Measurements from ENCODE around the gene SWSAP1.

Gene SWSAP1

DNA sequence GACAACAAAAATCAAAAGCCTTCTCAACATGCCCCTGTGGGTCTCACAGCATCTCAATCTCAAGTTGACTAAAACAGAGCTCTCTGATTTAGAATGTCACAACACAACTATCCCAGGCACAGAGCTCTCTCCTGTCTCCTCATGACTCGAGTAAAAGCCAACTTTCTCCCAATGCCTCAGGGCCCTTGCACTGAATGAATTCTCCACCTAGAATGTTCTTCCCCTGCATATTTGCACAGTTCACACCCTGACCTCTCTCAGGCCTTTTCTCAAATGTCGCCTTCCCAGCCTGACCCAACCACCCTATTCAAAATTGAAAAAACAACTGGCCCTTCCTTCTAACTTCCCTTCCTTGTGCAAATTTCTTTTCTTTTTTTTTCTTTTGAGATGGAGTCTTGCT, 3.7 kb upstream of the SWSAP1 start:
- in situ Hi-C loops (cut with MboI; ENCODE audit: low pct_unique_long_range_greater_than_20kb, low sequenced_read_pairs, unreplicated experiment), result no loop called here
- no peak for DNase-seq (ENCODE audit: low spot score)
- TF ChIP-seq, protein P1, sequence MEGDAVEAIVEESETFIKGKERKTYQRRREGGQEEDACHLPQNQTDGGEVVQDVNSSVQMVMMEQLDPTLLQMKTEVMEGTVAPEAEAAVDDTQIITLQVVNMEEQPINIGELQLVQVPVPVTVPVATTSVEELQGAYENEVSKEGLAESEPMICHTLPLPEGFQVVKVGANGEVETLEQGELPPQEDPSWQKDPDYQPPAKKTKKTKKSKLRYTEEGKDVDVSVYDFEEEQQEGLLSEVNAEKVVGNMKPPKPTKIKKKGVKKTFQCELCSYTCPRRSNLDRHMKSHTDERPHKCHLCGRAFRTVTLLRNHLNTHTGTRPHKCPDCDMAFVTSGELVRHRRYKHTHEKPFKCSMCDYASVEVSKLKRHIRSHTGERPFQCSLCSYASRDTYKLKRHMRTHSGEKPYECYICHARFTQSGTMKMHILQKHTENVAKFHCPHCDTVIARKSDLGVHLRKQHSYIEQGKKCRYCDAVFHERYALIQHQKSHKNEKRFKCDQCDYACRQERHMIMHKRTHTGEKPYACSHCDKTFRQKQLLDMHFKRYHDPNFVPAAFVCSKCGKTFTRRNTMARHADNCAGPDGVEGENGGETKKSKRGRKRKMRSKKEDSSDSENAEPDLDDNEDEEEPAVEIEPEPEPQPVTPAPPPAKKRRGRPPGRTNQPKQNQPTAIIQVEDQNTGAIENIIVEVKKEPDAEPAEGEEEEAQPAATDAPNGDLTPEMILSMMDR (IDR thresholded peaks at IDR 0.05; ENCODE audit: extremely low read depth, insufficient read depth, missing control alignments), result no peak

DNA sequence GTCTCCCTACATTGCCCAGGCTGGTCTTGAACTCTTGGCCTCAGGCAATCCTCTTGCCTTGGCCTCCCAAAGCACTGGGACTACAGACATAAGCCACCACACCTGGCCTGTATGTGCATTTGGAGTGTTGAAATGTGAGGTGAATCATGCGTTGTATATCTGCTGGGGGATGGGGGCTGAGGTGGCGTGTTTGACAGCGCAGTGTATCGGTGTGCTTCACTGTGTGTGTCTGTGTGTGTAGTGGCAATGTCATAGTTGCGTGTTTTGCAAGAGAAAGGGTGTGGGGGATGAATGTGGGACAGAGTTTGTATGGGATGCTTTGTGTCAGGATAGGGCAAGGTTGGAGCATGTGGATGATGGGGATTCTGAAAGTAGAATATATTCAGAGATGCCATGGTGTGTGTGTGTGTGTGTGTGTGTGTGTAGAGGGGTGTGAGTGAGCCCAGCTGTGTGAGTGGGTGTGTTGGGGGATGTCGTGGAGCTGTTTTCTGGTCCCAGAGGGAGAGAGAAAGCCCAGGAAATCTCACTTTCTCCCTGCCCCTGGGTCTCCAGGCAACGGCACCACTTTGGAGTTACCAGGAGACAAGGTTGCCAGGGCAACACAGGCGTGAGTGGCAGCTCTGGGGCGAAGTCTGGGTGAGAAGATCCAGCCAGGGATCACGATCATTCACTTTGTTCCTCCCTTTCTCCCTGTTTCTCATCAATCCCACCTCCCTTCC, 1.1 kb upstream of the SWSAP1 start:
- TF ChIP-seq, protein P1 (IDR thresholded peaks at IDR 0.05; ENCODE audit: extremely low read depth, insufficient read depth, missing control alignments), result no peak
- DNase-seq (ENCODE audit: low spot score), result no peak
- in situ Hi-C loops (cut with MboI; ENCODE audit: low pct_unique_long_range_greater_than_20kb, low sequenced_read_pairs, unreplicated experiment), result no loop called here

DNA sequence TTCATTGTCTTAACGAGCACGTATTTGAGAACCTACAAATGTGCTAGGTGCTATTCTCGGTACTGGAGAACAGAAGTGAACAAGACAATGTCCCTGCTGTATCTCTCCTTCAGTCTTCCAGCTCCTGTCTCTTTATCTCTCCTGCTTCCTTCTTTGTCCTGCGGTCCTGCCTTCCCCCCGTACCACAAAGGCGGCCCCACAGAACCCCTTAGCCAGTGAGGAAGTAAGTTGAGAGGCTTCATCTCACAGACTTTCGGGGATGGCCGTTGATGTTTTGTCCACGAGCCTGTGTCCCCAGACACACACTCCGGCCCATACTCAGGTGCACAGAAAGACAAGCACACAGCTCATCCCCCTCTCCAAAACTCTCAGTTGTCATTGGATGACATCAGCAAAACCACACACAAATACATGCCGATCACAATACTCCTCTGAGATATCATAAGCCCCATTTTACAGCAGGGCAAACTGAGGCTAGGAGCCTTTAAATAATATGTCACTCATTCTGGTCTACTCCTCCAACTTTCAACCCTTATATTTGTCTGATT, 507 bp upstream of the SWSAP1 start:
- TF ChIP-seq, protein P1 (IDR thresholded peaks at IDR 0.05; ENCODE audit: extremely low read depth, insufficient read depth, missing control alignments), result no peak
- DNase-seq (ENCODE audit: low spot score), result no peak
- in situ Hi-C loops (cut with MboI; ENCODE audit: low pct_unique_long_range_greater_than_20kb, low sequenced_read_pairs, unreplicated experiment), result no loop called here

DNA sequence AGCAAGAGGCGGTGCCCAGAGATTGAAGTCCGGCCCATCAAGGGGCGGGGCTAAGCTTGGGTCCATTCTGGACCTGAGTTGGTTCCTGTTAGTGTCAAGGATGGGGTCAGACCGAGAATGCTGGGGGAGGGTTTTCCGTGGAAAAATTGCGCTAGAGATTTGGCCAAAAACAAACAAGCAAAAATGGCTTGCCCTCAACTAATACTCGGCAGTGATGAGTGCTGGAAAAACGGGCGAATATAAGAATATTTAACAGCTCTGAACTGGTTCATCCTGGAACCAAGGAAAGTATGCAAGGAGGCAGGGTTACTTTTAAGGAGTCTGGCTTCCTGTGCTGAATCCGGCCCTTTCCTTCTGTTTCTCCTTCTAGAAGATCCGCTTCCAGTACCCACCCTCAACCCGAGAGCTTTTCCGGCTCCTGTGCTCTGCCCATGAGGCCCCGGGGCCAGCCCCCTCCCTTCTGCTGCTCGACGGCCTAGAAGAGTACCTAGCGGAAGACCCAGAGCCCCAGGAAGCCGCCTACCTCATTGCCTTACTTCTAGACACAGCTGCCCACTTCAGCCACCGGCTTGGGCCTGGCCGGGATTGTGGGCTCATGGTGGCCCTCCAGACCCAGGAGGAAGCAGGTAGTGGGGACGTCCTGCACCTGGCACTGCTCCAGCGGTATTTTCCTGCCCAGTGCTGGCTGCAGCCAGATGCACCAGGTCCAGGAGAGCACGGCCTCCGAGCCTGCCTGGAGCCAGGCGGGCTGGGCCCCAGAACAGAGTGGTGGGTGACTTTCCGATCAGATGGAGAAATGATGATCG, 880 bp downstream of the SWSAP1 start:
- TF ChIP-seq, protein P1 (IDR thresholded peaks at IDR 0.05; ENCODE audit: extremely low read depth, insufficient read depth, missing control alignments), result no peak
- DNase-seq (ENCODE audit: low spot score), result no peak
- in situ Hi-C loops (cut with MboI; ENCODE audit: low pct_unique_long_range_greater_than_20kb, low sequenced_read_pairs, unreplicated experiment), result no loop called here

DNA sequence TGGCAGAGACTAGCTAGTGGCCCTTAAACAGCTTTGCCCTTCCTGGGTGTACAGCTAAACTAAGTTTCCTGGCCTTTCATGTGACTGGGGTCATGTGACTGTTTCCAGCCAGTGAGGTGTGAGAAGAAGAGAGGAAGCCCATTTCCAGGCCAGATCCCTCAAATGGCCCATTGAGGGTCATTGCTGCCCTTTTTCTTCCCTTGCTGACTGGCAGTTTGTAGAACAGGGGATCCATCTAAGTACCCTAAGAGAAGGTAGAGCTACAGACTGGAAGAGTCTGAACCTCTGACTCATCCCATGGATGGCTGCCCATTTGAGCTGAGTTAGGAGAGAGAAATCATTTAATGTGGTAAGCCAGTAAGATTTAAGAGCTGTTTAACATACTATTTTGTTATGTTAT, 2.8 kb downstream of the SWSAP1 start:
- DNase-seq (ENCODE audit: low spot score), result no peak
- TF ChIP-seq, protein P1 (IDR thresholded peaks at IDR 0.05; ENCODE audit: extremely low read depth, insufficient read depth, missing control alignments), result no peak
- in situ Hi-C loops (cut with MboI; ENCODE audit: low pct_unique_long_range_greater_than_20kb, low sequenced_read_pairs, unreplicated experiment), result no loop called here

DNA sequence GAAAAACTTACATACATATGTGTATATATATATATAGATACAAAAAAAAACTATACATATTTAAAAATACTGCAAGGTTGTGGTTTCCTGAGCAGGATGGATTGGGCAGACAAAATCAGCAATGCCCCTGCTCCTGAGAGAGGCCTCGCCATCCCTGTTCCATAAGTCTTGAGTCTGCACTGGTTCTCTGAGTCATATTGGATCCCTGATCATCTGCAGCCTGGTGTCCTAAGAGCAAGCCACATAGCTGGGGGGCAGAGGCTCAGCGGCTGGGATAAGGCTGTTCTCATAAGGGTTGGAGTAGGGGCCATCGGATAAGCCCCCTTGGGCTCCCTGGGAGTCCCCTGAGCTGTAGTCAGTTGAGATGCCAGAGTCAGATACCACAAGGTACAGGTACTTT, 3.3 kb downstream of the SWSAP1 start:
- DNase-seq (ENCODE audit: low spot score), result no peak
- in situ Hi-C loops (cut with MboI; ENCODE audit: low pct_unique_long_range_greater_than_20kb, low sequenced_read_pairs, unreplicated experiment), result no loop called here
- TF ChIP-seq, protein P1 (IDR thresholded peaks at IDR 0.05; ENCODE audit: extremely low read depth, insufficient read depth, missing control alignments), result no peak
